ENCODE results near the gene PRKAA2.
"Not testable (repeated sequence)": the region's sequence is repeated elsewhere in the genome, so short reads cannot be mapped to it uniquely, and the experiment has no call there.

PRKAA2 gene

DNA sequence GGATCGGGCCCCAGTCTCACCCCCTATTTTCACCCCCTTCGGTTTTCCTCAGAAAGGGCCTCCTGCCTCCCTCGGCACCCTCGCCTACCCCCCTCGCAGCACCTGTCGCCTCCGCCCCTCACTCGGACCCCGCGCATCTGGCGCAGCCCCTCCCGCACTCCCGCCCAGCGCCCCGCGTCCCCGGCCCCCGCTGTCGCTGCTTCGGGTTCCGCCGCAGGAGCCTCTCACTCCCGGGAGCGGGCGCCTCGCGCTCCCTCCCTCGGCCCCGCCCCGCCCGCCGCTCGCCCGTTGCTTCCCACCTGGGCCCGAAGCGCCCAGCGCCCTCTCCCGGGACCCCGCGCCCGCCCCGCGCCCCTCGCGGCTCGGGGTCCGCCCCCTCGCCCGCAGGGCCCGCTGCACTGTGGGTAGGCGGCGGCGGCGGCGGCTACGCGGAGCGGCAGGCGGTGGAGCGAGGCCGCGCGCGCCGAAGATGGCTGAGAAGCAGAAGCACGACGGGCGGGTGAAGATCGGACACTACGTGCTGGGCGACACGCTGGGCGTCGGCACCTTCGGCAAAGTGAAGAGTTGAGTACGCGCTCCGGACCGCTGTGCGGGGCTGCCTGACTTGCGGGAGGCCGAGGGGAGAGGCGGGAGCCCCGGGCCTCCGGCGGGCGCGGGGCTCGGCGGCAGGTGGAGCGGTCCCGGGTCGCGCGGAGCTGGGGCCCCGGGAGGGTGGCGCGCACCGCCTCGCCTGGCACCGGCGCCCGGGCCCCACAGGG, at the start of gene PRKAA2:
Gene PRKAA2, plus strand, starts transcription at position 396 of the 758 bp plus-strand sequence. Its CDS starts 74 bp downstream, at position 470.
- DNase-seq: peak; percentile 65

GRCh38 chr1:56595397-56596191, 49.5 kb upstream of the PRKAA2 start:
- DNase-seq: not testable (repeated sequence)

DNA sequence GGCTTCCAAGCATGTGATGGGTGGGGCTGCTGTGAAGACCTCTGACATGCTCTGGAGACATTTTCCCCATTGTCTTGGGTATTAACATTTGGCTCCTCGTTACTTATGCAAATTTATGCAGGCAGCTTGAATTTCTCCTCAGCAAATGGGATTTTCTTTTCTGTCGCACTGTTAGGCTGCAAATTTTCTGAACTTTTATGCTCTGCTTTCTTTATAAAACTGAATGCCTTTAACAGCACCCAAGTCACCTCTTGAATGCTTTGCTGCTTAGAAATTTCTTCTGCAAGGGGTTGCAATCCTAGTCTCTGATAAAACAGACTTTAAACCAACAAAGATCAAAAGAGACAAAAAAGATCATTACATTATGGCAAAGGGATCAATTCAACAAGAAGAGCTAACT, 35.0 kb upstream of the PRKAA2 start:
- not testable (repeated sequence) for DNase-seq

DNA sequence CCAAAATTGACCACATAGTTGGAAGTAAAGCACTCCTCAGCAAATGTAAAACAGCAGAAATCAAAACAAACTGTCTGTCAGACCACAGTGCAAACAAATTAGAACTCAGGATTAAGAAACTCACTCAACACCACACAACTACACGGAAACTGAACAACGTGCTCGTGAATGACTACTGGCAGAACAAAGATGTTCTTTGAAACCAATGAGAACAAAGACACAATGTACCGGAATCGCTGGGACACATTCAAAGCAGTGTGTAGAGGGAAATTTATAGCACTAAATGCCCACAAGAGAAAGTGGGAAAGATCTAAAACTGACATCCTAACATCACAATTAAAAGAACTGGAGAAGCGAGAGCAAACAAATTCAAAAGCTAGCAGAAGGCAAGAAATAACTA, 34.3 kb upstream of the PRKAA2 start:
- not testable (repeated sequence) for DNase-seq

DNA sequence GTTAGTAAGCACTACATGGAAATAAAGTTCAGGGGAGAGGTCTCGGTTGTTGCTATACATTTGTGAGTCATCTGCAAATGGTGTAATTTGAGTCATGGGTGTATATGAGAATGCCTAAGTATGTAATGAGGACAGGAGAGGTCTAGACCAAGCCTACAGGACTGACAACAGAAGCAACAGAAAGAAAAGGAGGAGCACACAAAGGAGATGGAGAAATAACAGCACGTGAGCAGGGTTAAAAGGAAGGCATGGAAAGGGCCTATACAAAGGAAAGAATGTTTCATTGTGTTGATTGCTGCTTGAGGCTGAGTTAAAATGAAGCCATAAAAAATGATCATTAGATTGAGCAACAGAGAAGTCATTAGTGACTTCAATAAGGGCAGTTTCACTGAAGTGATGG, 28.0 kb upstream of the PRKAA2 start:
- DNase-seq: no peak

DNA sequence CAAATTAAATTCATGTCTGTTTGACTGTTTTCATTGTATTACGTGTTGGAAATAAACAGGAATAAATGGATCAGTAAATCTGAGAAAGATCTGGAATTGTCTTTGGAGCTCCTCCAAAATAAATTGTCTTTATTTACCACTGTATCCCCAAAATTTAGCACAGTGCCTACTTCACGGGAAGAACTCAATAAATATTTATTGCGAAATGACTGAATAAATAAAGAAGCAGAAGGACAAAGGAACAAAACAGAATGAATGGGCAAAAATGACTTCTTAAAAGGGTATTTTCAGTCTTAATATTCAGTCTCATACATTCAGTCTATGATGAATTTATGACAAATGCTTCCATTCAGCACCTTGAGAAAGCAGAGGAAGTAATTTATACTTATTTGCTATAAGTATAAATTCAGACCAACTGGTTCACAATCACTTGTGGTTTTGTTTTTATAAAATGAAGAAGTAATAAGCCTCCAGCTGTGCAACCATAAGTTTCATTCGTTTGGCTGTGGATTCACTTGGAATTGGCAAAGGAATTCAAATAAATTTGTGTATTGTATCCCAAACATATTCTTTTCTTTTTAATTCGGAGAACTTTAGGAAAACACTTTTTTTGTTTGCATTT, 19.2 kb upstream of the PRKAA2 start:
- DNase-seq: no peak

- DNase-seq: no peak
Measured at GRCh38 chr1:56626546-56626945, 18.6 kb upstream of the PRKAA2 start.

- DNase-seq: no peak
Measured at GRCh38 chr1:56627019-56627635, 18.0 kb upstream of the PRKAA2 start.

GRCh38 chr1:56627636-56628039, 17.5 kb upstream of the PRKAA2 start:
- no peak for DNase-seq

- DNase-seq: no peak
Measured at GRCh38 chr1:56630786-56631185, 14.3 kb upstream of the PRKAA2 start.

GRCh38 chr1:56631901-56632300, 13.2 kb upstream of the PRKAA2 start:
- no peak for DNase-seq

DNA sequence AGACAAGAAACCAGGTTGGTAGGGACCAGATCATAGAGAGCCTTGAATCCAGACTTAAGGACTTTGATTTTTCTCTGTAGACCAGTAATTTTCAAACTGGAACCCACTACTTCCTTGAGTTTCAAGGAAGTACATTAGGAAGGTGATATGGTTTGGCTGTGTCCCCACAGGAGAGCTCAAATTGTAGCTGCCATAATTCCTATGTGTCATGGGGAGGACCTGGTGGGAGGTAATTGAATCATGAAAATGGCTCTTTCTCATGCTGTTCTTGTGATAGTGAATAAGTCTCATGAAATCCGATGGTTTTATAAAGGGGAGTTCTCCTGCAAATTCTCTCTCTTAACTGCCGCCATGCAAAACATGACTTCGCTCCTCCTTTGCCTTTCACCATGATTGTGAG, 10.1 kb upstream of the PRKAA2 start:
- DNase-seq: no peak

DNA sequence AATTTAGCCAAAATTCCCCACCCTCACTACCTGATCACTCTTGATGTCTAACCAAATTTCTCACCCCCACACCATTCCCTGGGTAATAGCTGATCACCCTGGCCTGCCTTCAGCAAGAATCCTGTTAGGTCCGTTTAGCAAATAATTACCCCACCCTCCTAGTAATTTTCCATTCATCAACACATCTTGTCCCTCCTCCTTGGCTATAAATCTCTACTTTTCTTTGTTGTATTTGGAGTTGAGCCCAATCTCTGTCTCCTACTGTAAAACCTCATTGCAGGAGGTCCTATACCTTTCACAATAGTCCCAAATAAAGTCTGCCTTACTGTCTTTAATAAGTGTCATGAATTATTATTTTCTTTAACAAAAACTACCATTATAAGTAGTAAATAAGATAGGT, 6.9 kb upstream of the PRKAA2 start:
- DNase-seq: no peak

GRCh38 chr1:56639211-56639610, 5.9 kb upstream of the PRKAA2 start:
- DNase-seq: no peak

GRCh38 chr1:56643661-56644060, 1.5 kb upstream of the PRKAA2 start:
- DNase-seq: no peak

DNA sequence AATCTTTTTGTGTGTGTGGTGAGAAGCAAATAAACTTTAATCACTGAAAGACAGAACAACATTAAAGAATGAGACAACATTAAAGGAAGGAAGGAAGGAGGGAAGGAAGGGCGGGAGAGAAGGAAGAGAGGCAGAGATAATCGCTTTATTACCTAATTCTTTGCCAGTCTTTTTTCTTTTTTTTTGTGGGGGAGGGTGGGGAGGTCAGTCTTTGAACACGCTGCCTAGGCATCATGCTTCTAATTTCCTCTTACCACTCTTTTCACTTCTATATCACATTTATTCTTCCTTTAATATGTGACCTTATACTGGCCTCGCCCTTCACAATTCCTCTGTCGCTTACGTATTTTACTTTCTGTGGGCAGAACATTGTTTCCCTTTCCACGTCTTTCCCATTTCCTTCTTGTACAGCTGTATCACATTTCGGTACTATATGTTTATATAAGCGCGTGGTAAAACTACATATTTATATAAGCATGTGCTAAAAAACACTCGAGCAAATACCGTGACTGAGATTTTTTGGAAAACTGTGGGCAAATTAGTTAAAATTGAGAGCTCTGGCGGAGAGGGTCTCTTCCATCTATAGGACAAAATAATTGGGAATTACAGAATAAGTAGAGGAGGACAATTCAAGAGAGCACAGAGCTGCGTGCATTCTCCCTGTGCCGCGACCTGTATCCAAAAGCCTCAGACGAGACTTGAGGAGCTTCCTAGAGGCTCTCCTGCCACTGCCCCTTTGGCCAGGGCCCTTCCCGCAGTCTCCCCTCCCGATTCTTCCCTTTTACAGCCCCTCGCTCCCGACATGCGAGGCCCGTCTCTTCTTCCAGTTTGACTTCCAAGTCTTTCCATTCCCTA, 823 bp upstream of the PRKAA2 start:
- peak; percentile 39 for DNase-seq

DNA sequence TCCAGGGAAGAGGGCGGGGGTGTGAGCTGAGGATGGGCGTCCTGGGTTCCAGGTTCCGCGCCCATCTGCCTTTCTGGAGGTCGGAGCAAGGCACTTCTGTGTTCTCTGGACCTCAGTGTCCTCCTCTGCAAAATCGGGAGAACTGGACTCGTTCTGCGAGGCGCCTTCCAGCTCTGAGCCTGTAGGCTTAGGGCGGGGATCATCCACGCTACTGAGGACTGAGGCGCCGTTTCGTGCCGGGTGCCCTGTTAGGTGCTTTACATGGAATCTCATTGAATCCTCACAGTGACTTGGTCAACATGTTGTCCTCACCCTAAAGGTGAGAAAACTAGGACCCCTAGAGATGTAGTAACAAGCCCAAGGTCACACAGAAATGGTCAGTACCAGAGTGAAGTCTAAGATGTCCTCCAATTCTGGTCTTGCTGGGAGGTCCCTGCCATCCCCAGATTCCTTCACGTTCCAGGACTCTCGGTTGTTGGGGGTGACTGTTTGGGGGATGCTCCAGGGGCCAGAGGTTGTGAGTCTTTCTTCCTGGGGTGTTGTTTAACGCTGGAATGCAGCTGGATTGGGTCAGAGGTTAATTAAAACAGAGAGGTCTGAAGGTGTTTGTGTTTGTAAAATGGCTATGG, 677 bp downstream of the PRKAA2 start:
- DNase-seq: peak; percentile 48

DNA sequence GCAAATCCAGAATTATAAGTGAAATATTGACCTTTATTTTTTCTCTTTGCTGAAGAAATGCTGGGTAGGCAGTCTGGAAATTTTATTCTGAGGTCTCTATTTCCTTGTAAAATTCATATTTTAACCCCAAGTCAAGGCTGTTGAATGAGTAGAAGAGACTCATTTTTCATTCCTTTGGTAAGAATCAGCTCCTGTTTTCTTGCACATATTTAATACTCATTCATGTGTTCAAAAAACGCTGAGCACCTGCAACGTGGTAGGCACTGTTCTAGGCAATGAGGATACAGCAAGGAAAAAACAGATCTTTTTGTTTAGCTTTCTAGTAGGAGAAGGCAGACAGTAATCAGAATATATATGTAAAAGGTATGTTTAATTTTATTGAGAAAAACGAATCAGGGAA, 1.5 kb downstream of the PRKAA2 start:
- no peak for DNase-seq

DNA sequence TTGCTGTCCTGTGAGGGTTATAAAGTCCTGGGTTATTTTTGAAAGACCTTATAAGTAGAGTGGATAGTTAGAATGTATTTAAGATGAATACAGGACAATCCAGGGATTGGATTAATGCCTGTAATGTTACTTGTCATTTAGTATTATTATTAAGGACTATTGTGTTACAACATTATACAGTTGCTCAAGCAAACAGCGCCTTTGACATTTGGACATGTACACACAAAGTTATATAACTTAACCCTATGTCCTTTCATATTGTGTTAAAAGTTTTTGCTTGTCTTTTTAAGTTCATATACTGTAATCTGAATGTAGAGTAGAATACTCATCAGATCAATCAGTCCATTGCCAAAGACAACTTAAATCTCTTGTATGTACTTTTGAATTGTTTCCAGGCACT, 2.0 kb downstream of the PRKAA2 start:
- DNase-seq: no peak

- DNase-seq: no peak
Measured at GRCh38 chr1:56648546-56648945, 3.4 kb downstream of the PRKAA2 start.

GRCh38 chr1:56654126-56654923, 9.2 kb downstream of the PRKAA2 start:
- no peak for DNase-seq
